GM23338 (cell line): ENCODE results near the gene ZNF236.

ENCODE experiments used
- CREB1 ChIP-seq: fragments of 250-450 bp; sonication (Bioruptor Pico); IDR thresholded peaks from 2 replicates; pipeline ENCODE4 v1.5.0; 2020; ENCODE audit warnings: low read depth, mild to moderate bottlenecking, moderate library complexity
- CTCF ChIP-seq, 2 experiments: fragments of 200-600 bp in 1 of 2; sonication (generic) in 1 of 2; conservative IDR thresholded peaks; 2 replicates each; pipeline versions ENCODE4 v1.5.1 to v1.6.1; 2016 to 2017; ENCODE audit warnings: antibody characterized with exemption in 2 of 2, low read depth in 2 of 2, mild to moderate bottlenecking in 2 of 2, moderate library complexity in 1 of 2
- EZH2 ChIP-seq: fragments of 200-600 bp; sonication (generic); IDR thresholded peaks from one replicate; pipeline ENCODE4 v1.8.0; 2017; ENCODE audit warnings: antibody characterized with exemption, mild to moderate bottlenecking, low read depth; ENCODE audit not compliant: unreplicated experiment
- JUNB ChIP-seq: IDR thresholded peaks from one replicate; pipeline ENCODE4 v1.6.1; 2016; ENCODE audit warnings: antibody characterized with exemption; ENCODE audit not compliant: unreplicated experiment
- POLR2AphosphoS5 ChIP-seq: IDR thresholded peaks from 2 replicates; pipeline ENCODE4 v1.6.1; 2016; ENCODE audit warnings: antibody characterized with exemption, low read depth
- REST ChIP-seq: IDR thresholded peaks from one replicate; pipeline ENCODE4 v1.6.1; 2018; ENCODE audit warnings: antibody characterized with exemption; ENCODE audit not compliant: unreplicated experiment
- ZNF331 ChIP-seq: fragments of 250-450 bp; sonication (Bioruptor Pico); IDR thresholded peaks from 2 replicates; pipeline ENCODE4 v1.5.0; 2020; ENCODE audit warnings: low read depth, mild to moderate bottlenecking, moderate library complexity

- TF ChIP-seq CTCF (conservative IDR thresholded peaks at IDR 0.05; ENCODE audit: low read depth in 2 of 2): no peak
- TF ChIP-seq ZNF331 (CRISPR knock-in tag): no peak
- no peak for TF ChIP-seq POLR2AphosphoS5
- no peak for TF ChIP-seq EZH2
- no peak for TF ChIP-seq JUNB
- no peak for TF ChIP-seq REST
- no peak for TF ChIP-seq CREB1 (CRISPR knock-in tag)
Observed at GRCh38 chr18:77007251-77007650, 184.9 kb downstream of the ZNF236 start.
